GM12891 (cell line): ENCODE results near the gene CBR1.

Experiments used
- POLR2A ChIP-seq: IDR thresholded peaks from 2 replicates; pipeline ENCODE4 v1.6.1; 2011; ENCODE audit warnings: low read depth, low read length, control low read depth
- POLR2AphosphoS5 ChIP-seq: IDR thresholded peaks from 2 replicates; pipeline ENCODE4 v1.6.1; 2011; ENCODE audit warnings: low read depth, low read length, control low read depth
- SPI1 ChIP-seq: IDR thresholded peaks from 2 replicates; pipeline ENCODE4 v1.6.1; 2011; ENCODE audit warnings: low read depth, low read length, control low read depth
- TAF1 ChIP-seq: IDR thresholded peaks from 2 replicates; pipeline ENCODE4 v1.6.1; 2011; ENCODE audit warnings: low read depth, low read length, control low read depth

DNA sequence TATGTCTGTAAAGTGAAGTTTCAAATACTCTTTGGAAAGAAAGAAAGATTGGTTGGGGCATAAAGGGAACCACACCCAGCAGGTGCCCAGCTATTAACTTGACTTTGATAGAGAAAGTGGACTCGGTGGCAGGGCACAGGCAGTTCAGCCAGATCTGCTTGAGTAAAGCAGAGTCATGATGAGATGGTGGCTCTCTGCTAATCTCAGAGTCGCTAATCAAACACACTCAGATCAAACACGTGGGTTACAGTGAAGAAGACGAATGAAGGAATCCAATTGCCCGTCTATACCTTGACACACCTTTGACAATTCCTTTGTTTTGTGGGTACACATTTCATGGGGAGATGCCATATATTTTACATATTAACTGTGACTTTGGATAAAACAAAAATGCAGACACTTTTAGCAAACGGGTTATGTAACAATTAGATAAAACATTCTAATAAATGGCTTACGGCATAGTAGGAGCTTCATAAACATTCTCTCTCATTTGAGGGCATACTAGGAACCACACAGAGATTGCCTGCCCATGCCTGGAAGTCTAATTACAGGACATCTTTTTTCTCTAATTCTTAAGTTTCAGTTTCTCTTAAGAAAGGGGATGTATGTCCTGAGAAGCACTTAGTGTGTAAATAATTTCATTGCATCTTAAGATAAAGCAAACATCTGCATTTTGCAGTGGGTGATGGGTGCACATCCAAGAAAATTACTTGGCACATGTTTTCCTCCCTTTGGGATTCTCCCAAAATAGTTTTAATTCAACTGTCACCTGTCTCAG, 7.2 kb downstream of the CBR1 start:
- TF ChIP-seq POLR2AphosphoS5 (no peak), SPI1 (no peak), POLR2A (no peak), TAF1 (no peak)
